Psoas muscle (tissue), 8 donors: ENCODE measurements around the gene DHRS3. TPM values are rescaled to one million over a fixed set of nuclear protein-coding genes. Genes with fewer than 3 reads are reported as not detected.
A peak's percentile ranks its signal among the peaks of the same experiment; 100 is the strongest.

Experiments used
- ATAC-seq, 4 donors: fragments of 200-7000 bp; cut with Tn5 transposase; one replicate each; pipeline ENCODE4 v1.9.1; 2020; ENCODE audit warnings: moderate library complexity in 3 of 4, mild to moderate bottlenecking in 2 of 4
- DNase-seq, 2 donors: peaks; one replicate each; pipeline ENCODE4 v3.0.0-alpha.2; 2020
- H3K27ac ChIP-seq: fragments of 200-600 bp; one replicate; pipeline ENCODE4 v1.8.0; 2022
- H3K27me3 ChIP-seq, 3 donors: fragments of 200-600 bp in 1 of 3; one replicate each; pipeline versions ENCODE4 v1.6.1 to v1.8.0; 2013 to 2022; ENCODE audit warnings: low read length in 2 of 3, mild to moderate bottlenecking in 2 of 3, moderate library complexity in 1 of 3; ENCODE audit not compliant: insufficient read depth in 3 of 3
- H3K36me3 ChIP-seq, 2 donors: fragments of 200-600 bp in 1 of 2; one replicate each; pipeline versions ENCODE4 v1.6.1 to v1.8.0; 2013 to 2022; ENCODE audit warnings: low read depth in 1 of 2, mild to moderate bottlenecking in 1 of 2, moderate library complexity in 1 of 2; ENCODE audit not compliant: insufficient read depth in 1 of 2
- H3K4me1 ChIP-seq: fragments of 200-600 bp; one replicate; pipeline ENCODE4 v1.8.0; 2022
- H3K4me3 ChIP-seq: fragments of 200-600 bp; one replicate; pipeline ENCODE4 v1.8.0; 2022; ENCODE audit warnings: mild to moderate bottlenecking
- H3K9me3 ChIP-seq: fragments of 200-600 bp; one replicate; pipeline ENCODE4 v1.8.0; 2022
- CTCF ChIP-seq: fragments of 200-600 bp; IDR thresholded peaks from one replicate; pipeline ENCODE4 v1.8.0; 2022; ENCODE audit warnings: antibody characterized with exemption
- WGBS, 3 donors: extraction: QIAGEN DNeasy Blood & Tissue Kit; methylation state at CpG; one replicate each; pipeline versions ENCODE4 v1.1.6 to v1.1.7; 2013; 5-methylcytosine and 5-hydroxymethylcytosine counted together
- intact Hi-C, 2 donors: fragments of 100-400 bp; cut with DNase I; formaldehyde crosslinking; loops; one replicate each; pipeline versions ENCODE4 v1.11.0 to v1.14.2; 2022
- polyA plus RNA-seq, 3 donors: library from polyadenylated mRNA; stranded (reverse); fragments of 200-250 nt; gene quantifications; one replicate each; pipeline ENCODE4 v1.2.3, GENCODE V29; 2013
- total RNA-seq, 4 donors: library from RNA; stranded (reverse); fragmentation: NEBNext Ultra II Directional in 2 of 4; extraction: Animal tissue kit (Norgen Biotek cat#: 25700) in 2 of 4; gene quantifications; one replicate each; pipeline versions ENCODE4 v1.2.1 to v1.2.4, GENCODE V29; 2021 to 2023
- donor health status: healthy with polysubstance abuse.
- donor health status: DM: no; HTN: no; CAD: no; lungs with moderate emphysema.
- donor health status: Bipolar disorder and iron deficiency.
- donor health status: healthy.
- donor health status: DM: yes; HTN: yes; CAD: no.
- donor health status: DM: no; HTN: no; CAD: no.
- donor health status: DM: no; HTN: no; CAD: no.
- donor health status: DM: yes; HTN: yes; CAD: no.

The DHRS3 gene
- total and polyA plus RNA-seq, 7 donors, result 21.7 to 78.7 (median 41.2) TPM

- DNase-seq (peak; percentile 82 to 87), ATAC-seq (peak; percentile 53 to 68 (median 64))
- intact Hi-C loops, result loop anchor here (5.0 kb wide), 2 partner anchors 77 to 212 kb away; no protein-coding TSS in a partner anchor
- H3K27me3 ChIP-seq, result no peaks in the 10 kb centered on the region
- peaks cover 31% of the 10 kb centered on the region for H3K4me1 ChIP-seq
- no peaks in the 10 kb centered on the region for H3K9me3 ChIP-seq
- peak overlapping the region; percentile 85 for H3K4me3 ChIP-seq
- 36 to 53% (median 37%) methylated on average over 30 of the region's 30 CpGs for WGBS, 3 donors
- H3K36me3 ChIP-seq, result no peaks in the 10 kb centered on the region
- peak overlapping the region; percentile 96 for H3K27ac ChIP-seq
- TF ChIP-seq CTCF, result no peak
Observed at GRCh38 chr1:12618965-12619791, 1.2 kb upstream of the DHRS3 start.

- intact Hi-C loops, result loop anchor here (5.0 kb wide), 2 partner anchors 76 to 211 kb away; no protein-coding TSS in a partner anchor
- 17 to 25% (median 25%) methylated on average over 6 of the region's 6 CpGs for WGBS, 3 donors
Observed at GRCh38 chr1:12618661-12618964, 603 bp upstream of the DHRS3 start.

GRCh38 chr1:12617511-12617900, 504 bp downstream of the DHRS3 start:
- Histone ChIP-seq H3K9me3 (no peaks in the 10 kb centered on the region), H3K4me3 (peak overlapping the region; percentile 85), H3K27me3 (no peaks in the 10 kb centered on the region), H3K4me1 (peaks cover 35% of the 10 kb centered on the region), H3K36me3 (peaks cover 0 to 9% of the 10 kb centered on the region in 2 donors), H3K27ac (peak overlapping the region; percentile 96)
- 1 to 4% (median 2%) methylated on average over 11 to 13 of the region's 13 CpGs for WGBS, 3 donors
- no peak for TF ChIP-seq CTCF
- intact Hi-C loops, result loop anchor here (1.0 to 5.0 kb wide), 4 partner anchors 23 to 210 kb away; no protein-coding TSS in a partner anchor
- ATAC-seq, result peak in 1 of 4 donors; percentile 0
- DNase-seq, result peak in 1 of 2 donors; percentile 55

More at GRCh38 chr1:12618661-12618964, 603 bp upstream of the DHRS3 start:
- H3K36me3 ChIP-seq, result no peaks in the 10 kb centered on the region
- peak overlapping the region; percentile 96 for H3K27ac ChIP-seq
- peak overlapping the region; percentile 85 for H3K4me3 ChIP-seq
- no peak for ATAC-seq
- no peak for DNase-seq
- peaks cover 31% of the 10 kb centered on the region for H3K4me1 ChIP-seq
- no peaks in the 10 kb centered on the region for H3K27me3 ChIP-seq
- H3K9me3 ChIP-seq, result no peaks in the 10 kb centered on the region
- no peak for TF ChIP-seq CTCF

- Histone ChIP-seq H3K9me3 (no peaks in the 10 kb centered on the region), H3K36me3 (peaks cover 0 to 11% of the 10 kb centered on the region in 2 donors), H3K4me1 (peaks cover 29% of the 10 kb centered on the region), H3K27ac (peak overlapping the region; percentile 96), H3K27me3 (no peaks in the 10 kb centered on the region), H3K4me3 (peak overlapping the region; percentile 85)
- WGBS, 3 donors, result 0 to 2% (median 2%) methylated on average over 52 to 53 of the region's 53 CpGs
- ATAC-seq (peak; percentile 14 to 37 (median 28)), DNase-seq (peak; percentile 58 to 80)
- intact Hi-C loops, result loop anchor here (1.0 to 5.0 kb wide), 4 partner anchors 22 to 210 kb away; no protein-coding TSS in a partner anchor
- TF ChIP-seq CTCF, result no peak
Observed at GRCh38 chr1:12616709-12617373, 1.2 kb downstream of the DHRS3 start.
